Activated CD8-positive, alpha-beta T cell treated with anti-CD3 and anti-CD28 coated beads for 36 hours (primary cell): Measurements from ENCODE around the gene KCNA10. TPM values are rescaled to one million over a fixed set of nuclear protein-coding genes. Genes with fewer than 3 reads are reported as not detected.

ENCODE experiments used
- ATAC-seq: fragments of 200-7000 bp; cut with Tn5 transposase; one replicate; pipeline ENCODE4 v1.10.0; 2021; ENCODE audit warnings: mild to moderate bottlenecking, moderate library complexity
- CTCF ChIA-PET: fragments of 350-600 bp; sonication (Branson Sonifier 250); formaldehyde crosslinking; loops from one replicate; lab custom pipeline; 2021; ENCODE audit warnings: antibody characterized with exemption; lab: Charles Lee
- POLR2A ChIA-PET: fragments of 350-600 bp; sonication (Branson Sonifier 250); formaldehyde crosslinking; loops from one replicate; lab custom pipeline; 2021; ENCODE audit warnings: antibody characterized with exemption; lab: Charles Lee
- DNase-seq: peaks from one replicate; pipeline ENCODE4 v3.0.0-alpha.2; 2020
- H3K27ac Mint-ChIP-seq: one replicate; pipeline ENCODE4 v1.8.0; 2021; ENCODE audit warnings: mild to moderate bottlenecking, mixed read lengths
- H3K27me3 Mint-ChIP-seq: one replicate; pipeline ENCODE4 v1.8.0; 2021; ENCODE audit warnings: mixed read lengths
- H3K36me3 Mint-ChIP-seq: one replicate; pipeline ENCODE4 v1.8.0; 2021; ENCODE audit warnings: low read depth, mixed read lengths
- H3K4me1 Mint-ChIP-seq: one replicate; pipeline ENCODE4 v1.8.0; 2021; ENCODE audit warnings: low read depth, mixed read lengths
- H3K4me3 Mint-ChIP-seq: one replicate; pipeline ENCODE4 v1.8.0; 2021; ENCODE audit warnings: mild to moderate bottlenecking, moderate library complexity, mixed read lengths
- H3K9me3 Mint-ChIP-seq: one replicate; pipeline ENCODE4 v1.8.0; 2021; ENCODE audit warnings: mixed read lengths
- CTCF ChIP-seq: fragments of 200-600 bp; IDR thresholded peaks from one replicate; pipeline ENCODE4 v1.8.0; 2022; ENCODE audit warnings: antibody characterized with exemption, mild to moderate bottlenecking
- intact Hi-C: fragments of 100-400 bp; cut with micrococcal nuclease; formaldehyde crosslinking; loops from one replicate; pipeline ENCODE4 v1.10.0; 2022
- total RNA-seq, 2 experiments: library from RNA; stranded (reverse); gene quantifications; one replicate each; pipeline ENCODE4 v1.2.3, GENCODE V29; 2021

KCNA10 gene
- total RNA-seq, 2 experiments from 2014 or later = not detected

- DNase-seq = no peak
These were observed 12.4 kb downstream of the KCNA10 start for GRCh38 chr1:110506541-110506940.

GRCh38 chr1:110505596-110505995 is 13.4 kb downstream of the KCNA10 start:
- TF ChIP-seq CTCF = no peak
- Mint-ChIP-seq H3K4me3 (no peak overlapping the region), H3K36me3 (no peaks in the 10 kb centered on the region), H3K27me3 (peaks cover 6% of the 10 kb centered on the region), H3K9me3 (no peaks in the 10 kb centered on the region), H3K4me1 (no peaks in the 10 kb centered on the region), H3K27ac (no peak overlapping the region)
- DNase-seq (no peak), ATAC-seq (no peak)
- ChIA-PET CTCF (interaction anchor here (1.3 kb wide), 1 partner anchor 45 kb away, joined by 3 read pairs; no protein-coding TSS in a partner anchor), POLR2A (no interaction called here)
- intact Hi-C loops = no loop called here

More at GRCh38 chr1:110506541-110506940, 12.4 kb downstream of the KCNA10 start:
- TF ChIP-seq CTCF = no peak
- ChIA-PET CTCF (interaction anchor here (1.3 to 7.3 kb wide), 2 partner anchors 10 to 46 kb away, joined by 3 to 42 read pairs; no protein-coding TSS in a partner anchor), POLR2A (no interaction called here)
- no peak for ATAC-seq
- no peak overlapping the region for H3K4me3 Mint-ChIP-seq
- no peaks in the 10 kb centered on the region for H3K36me3 Mint-ChIP-seq
- no peak overlapping the region for H3K27ac Mint-ChIP-seq
- peaks cover 6% of the 10 kb centered on the region for H3K27me3 Mint-ChIP-seq
- intact Hi-C loops = no loop called here
- no peaks in the 10 kb centered on the region for H3K4me1 Mint-ChIP-seq
- H3K9me3 Mint-ChIP-seq = no peaks in the 10 kb centered on the region

GRCh38 chr1:110504226-110504625 is 14.7 kb downstream of the KCNA10 start:
- no peak overlapping the region for H3K27ac Mint-ChIP-seq
- intact Hi-C loops = no loop called here
- no peak for DNase-seq
- no peak for ATAC-seq
- no peak overlapping the region for H3K4me3 Mint-ChIP-seq
- no peaks in the 10 kb centered on the region for H3K4me1 Mint-ChIP-seq
- H3K36me3 Mint-ChIP-seq = no peaks in the 10 kb centered on the region
- no peak for TF ChIP-seq CTCF
- no peaks in the 10 kb centered on the region for H3K9me3 Mint-ChIP-seq
- CTCF ChIA-PET = interaction anchor here (0.9 kb wide), 1 partner anchor 9 kb away, joined by 3 read pairs; no protein-coding TSS in a partner anchor
- POLR2A ChIA-PET = no interaction called here
- H3K27me3 Mint-ChIP-seq = peaks cover 6% of the 10 kb centered on the region

GRCh38 chr1:110503471-110503870 is 15.5 kb downstream of the KCNA10 start:
- ATAC-seq (no peak), DNase-seq (no peak)
- intact Hi-C loops = no loop called here
- H3K4me3 Mint-ChIP-seq = no peak overlapping the region
- no peaks in the 10 kb centered on the region for H3K9me3 Mint-ChIP-seq
- no peak overlapping the region for H3K27ac Mint-ChIP-seq
- H3K27me3 Mint-ChIP-seq = peaks cover 6% of the 10 kb centered on the region
- no peak for TF ChIP-seq CTCF
- no peaks in the 10 kb centered on the region for H3K4me1 Mint-ChIP-seq
- CTCF ChIA-PET = interaction anchor here (0.9 to 1.3 kb wide), 2 partner anchors 8 to 190 kb away, joined by 3 to 5 read pairs; no protein-coding TSS in a partner anchor
- POLR2A ChIA-PET = no interaction called here
- H3K36me3 Mint-ChIP-seq = no peaks in the 10 kb centered on the region

- POLR2A ChIA-PET = no interaction called here
- intact Hi-C loops = no loop called here
- no peak for ATAC-seq
These were observed 16.4 kb downstream of the KCNA10 start for GRCh38 chr1:110502402-110503151.

More at GRCh38 chr1:110502402-110503151, 16.4 kb downstream of the KCNA10 start:
- CTCF ChIA-PET = interaction anchor here (1.3 to 1.4 kb wide), 2 partner anchors 21 to 189 kb away, joined by 4 to 5 read pairs; no protein-coding TSS in a partner anchor
- H3K4me1 Mint-ChIP-seq = no peaks in the 10 kb centered on the region
- H3K27me3 Mint-ChIP-seq = peaks cover 6% of the 10 kb centered on the region
- DNase-seq = no peak
- no peak overlapping the region for H3K4me3 Mint-ChIP-seq
- no peak for TF ChIP-seq CTCF
- no peak overlapping the region for H3K27ac Mint-ChIP-seq
- no peaks in the 10 kb centered on the region for H3K9me3 Mint-ChIP-seq
- no peaks in the 10 kb centered on the region for H3K36me3 Mint-ChIP-seq
